GM11168 (cell line): Measurements from ENCODE around the gene SPTB.

Experiments used
- in situ Hi-C: fragments of 300-500 bp; cut with MboI; formaldehyde crosslinking; loops from one replicate; pipeline ENCODE4 v1.12.0; 2022; ENCODE audit warnings: low sequenced_read_pairs; ENCODE audit not compliant: unreplicated experiment

SPTB gene

GRCh38 chr14:64889352-64889751 is 9.6 kb upstream of the SPTB start:
- in situ Hi-C loops = loop anchor here (5.0 kb wide), 1 partner anchor 57 kb away; no protein-coding TSS in a partner anchor

GRCh38 chr14:64885559-64885958 is 5.9 kb upstream of the SPTB start:
- in situ Hi-C loops = loop anchor here (5.0 kb wide), 1 partner anchor 53 kb away; no protein-coding TSS in a partner anchor

DNA sequence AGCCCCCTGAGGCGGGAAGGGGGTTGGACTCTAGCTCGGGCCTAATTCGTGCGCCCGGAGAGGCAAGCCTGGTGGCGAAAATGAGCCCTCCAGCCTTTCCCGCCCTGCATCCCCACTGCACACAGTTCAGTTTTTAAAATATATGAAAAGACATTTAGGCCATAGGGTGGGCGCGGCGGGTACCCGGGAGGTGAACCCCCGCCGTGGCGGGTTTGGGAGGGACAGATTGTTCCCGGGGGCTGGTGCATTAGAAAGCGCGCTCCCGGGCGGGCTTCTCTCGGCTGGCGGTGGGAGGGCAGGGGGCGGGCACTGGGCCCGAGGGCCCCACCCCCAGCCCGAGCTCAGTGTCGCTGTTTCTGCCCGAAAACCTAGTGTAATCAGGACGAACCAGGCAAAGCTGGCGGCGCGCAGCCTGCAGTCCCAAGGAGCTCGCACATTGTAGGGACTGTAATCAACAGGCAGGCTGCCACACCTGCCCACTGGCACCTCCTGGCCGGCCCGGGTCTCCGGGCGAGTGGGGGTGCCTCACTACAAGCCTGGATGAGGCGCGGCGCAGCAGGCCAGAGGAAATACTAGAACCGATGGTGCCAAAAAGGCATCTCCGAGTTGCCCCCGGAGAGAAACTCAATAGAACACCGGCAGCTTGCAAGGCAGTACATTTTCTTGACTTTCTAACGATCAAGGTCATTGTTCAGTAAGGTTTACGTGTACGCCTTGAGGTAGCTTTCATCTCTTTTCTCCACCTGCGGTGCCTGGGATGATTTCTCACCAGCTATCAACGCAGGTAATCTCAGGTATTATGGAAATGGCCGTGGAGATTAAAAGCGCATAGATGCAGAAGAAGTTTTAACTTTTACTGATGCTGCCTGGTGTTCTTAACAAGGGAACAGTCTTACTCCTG is 764 bp upstream of the SPTB start:
- in situ Hi-C loops = no loop called here

DNA sequence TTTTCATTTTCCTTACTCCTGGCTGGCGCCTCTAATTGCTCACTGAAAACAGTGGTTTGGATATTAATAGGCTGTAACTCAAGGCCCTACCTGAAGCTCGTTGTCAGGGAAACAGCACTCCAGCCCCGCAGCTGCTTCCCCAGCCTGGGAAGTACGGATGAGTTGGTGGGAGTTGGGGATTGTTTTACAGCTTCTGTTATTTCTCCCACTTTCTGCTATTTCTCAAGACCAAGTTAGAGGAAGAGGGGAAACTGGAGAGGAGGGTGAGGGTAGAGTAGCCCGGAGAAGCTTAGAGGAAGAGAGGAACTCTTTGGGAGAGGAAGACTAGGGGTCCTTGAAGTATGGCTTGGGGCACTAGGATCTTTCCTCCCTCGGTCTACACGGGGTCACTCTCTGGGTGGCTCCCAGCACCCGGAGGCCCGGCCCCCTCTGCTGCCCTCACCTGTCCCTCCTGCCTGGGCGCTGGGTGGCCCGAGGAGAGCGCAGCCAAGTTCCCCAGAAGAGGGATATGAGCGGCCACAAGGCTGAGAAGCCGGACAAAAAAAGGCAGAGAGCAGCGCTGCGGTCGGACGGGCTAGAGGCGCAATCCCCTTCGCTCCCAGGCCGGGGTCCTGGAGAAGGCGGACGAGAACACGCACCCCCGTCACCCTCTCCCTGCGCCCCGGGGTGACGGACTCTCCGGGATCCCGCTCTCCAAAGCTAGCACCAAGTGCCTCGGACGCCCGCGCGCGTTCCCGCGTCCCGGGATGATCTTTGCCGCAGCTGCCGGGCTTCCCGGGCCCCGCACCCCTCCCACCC is 671 bp downstream of the SPTB start:
- in situ Hi-C loops = no loop called here

GRCh38 chr14:64877846-64878245 is 1.9 kb downstream of the SPTB start:
- in situ Hi-C loops = no loop called here

DNA sequence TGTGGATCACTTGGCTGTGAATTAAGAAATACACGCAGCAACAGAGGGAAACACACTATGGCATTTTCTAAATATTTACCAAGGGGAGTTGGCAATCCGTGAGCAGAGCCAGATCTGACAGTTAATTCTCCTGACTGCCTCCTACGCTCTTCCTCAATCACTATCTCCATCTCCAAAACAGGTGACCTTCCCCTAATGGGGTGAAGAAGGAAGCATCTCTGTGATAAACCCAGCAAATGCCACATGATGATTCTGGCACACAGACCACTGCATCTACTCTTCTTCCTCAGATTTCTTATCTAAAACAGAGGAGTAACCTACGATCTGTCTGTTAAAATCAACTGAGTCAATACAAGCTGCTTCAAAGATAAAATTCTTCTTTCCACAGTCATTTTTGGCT is 4.4 kb downstream of the SPTB start:
- in situ Hi-C loops = no loop called here

DNA sequence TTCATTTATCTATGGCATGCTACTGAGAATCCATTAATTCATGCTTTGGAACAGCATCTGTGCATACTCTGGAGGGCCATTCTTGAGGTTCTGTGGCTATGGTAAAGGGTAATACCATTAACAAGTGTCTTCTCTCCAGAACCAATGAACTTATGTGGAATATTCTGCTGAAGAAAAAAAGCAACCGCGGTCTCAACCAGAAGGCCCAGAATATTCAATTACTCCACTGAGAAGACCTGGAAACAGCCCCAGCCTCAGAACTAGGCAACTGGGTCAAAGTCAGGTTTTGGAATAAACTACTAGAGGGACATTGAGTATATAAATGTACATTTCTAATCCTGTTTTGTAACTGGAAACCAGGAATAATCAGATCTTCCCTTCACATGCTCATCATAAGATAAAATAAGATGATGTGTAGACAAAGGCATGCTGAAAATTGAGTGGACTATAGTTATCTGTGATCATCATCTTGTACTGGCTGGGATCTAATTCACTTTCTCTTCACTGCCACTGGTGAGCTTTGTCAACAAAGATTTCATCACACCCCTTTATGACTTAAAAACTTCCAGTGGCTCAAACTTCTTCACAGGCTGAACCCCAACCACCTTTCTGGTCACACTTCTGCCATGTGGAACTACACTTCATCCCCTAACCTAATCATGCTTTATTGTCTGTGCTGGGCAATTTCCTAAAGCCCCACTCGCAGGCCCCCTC is 6.0 kb downstream of the SPTB start:
- in situ Hi-C loops = no loop called here

- in situ Hi-C loops = no loop called here
These were observed 8.4 kb downstream of the SPTB start for GRCh38 chr14:64871344-64871743.

DNA sequence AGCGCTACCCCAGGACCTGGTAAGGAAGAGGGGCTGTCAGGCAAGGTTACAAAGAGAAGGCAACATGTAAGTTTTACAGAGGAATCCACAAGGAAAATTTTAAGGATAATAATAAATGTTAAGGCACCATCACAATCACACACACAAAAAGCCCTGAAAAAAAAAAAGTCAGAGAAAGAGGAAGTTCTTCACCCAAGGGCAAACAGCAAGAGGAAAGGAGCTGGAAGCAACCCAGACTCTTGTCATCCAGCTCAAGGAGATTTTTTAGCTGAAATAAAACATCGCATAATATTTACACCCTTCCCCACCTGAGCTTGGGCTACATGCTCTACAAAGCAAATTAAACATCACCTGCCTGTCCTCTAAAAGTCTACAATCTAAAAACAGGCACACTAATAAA is 9.5 kb downstream of the SPTB start:
- in situ Hi-C loops = no loop called here

DNA sequence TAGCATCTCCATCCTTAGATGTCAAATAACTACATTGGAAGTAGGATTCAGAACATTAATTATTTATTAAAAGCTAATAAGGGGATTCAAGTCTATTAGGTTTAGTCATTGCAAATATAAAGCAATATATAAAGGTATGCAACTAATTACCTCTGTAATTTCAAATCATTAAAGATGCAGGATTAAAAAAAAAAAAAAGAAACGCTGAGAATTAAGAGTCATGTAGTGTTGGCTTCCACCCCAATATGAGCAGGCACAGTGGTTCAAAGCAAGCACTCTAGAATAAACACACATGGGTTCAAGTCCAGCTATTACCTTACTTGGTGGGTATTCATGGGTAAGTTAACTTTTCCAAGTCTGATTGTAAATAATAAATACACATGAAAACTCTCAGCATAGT is 10.9 kb downstream of the SPTB start:
- in situ Hi-C loops = no loop called here

GRCh38 chr14:64868379-64868778 is 11.3 kb downstream of the SPTB start:
- in situ Hi-C loops = no loop called here

DNA sequence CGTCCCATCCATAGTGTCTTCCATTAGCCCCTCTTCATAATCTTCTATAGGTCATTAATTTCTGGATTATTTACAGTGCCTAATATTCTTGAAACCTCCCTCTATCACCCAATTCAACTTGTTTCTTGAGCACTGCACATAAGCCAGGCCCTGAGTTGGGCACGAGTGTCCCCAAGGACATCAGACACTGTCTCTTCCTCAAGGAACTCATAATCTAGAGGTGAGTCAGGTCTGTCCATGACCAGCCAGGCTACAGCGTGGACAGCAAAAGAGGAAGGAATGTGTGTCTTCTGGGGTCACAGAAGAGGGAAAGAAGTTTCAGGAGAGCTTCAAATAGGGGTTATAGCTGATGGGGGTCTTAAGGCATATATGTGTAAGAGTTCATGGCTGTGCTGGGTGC is 12.5 kb downstream of the SPTB start:
- in situ Hi-C loops = no loop called here

GRCh38 chr14:64865992-64866391 is 13.7 kb downstream of the SPTB start:
- in situ Hi-C loops = no loop called here

- in situ Hi-C loops = no loop called here
These were observed 14.6 kb downstream of the SPTB start for GRCh38 chr14:64865109-64865508.

- in situ Hi-C loops = no loop called here
These were observed 15.4 kb downstream of the SPTB start for GRCh38 chr14:64864258-64864657.

DNA sequence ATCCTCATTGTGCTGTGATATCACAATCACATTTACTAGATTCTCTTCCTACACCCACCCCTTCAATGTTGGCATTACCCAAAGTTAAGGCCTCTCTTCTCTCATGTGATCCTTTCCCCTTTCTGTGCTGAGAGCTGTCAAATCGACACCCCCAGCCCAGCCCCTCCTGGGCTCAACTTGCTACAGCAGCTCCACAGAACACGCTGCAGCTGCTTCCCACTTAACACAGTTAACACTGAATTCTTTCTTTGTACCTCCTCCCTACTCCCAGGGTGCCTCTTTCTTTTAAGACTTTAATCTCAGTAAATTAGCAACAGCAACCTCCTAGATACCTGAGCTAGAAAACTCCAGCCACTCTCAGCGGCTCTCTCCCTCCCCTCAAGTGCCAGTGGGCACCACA is 17.8 kb downstream of the SPTB start:
- in situ Hi-C loops = no loop called here

DNA sequence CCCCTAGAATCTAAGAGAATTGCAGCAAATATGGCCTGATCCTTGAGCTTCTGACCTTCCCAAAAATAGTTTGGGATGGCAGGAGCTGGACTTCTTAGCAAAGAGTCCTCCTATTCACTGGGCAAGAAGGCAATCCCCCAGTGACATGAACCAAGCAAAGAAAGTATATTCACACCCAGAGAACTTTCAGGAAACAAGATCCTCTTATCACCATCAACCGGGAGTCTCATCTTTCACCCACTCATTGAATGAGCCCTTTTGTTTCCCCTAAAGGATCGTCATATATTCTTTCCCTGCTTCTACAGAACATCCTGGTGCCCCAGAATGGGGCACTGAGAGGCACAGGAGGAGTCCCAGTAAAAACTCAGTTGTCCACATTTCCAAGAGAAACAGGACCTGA is 19.7 kb downstream of the SPTB start:
- in situ Hi-C loops = no loop called here

DNA sequence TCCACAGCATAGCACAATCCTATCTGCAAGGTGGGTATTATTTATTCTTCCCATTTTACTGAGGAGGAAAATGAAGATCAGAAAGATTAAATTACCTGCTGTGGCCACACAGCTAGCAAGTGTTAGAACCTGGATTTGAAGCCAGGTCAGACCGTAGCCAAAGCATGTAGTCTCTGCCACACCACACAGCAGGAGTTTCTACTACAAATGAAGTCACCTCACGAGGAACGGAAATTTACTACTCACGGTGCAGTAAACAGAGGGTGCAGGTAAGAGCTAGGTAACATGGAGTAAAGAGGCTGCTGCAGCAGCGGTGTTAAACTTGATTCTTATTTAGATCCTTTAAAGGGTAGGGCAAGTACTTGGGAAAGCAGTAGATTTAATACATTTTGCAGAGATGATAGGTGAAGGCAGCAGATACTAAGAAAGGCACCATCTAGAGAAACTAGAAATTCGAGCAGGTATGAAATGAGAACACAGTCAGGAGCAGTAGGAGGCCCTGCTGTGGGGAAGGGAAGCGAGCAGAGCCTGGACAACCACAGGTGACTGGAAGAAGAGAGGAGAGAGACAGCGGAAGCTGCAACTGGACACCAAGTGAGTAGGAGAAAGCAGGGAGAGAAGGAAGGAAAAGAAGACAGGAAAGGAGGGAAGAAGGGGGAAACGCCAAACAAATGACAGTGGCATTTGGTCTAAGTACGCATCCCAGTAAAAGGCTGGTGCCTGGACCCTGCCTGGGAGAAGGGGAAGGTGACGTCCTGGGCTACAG is 21.5 kb downstream of the SPTB start:
- in situ Hi-C loops = no loop called here

DNA sequence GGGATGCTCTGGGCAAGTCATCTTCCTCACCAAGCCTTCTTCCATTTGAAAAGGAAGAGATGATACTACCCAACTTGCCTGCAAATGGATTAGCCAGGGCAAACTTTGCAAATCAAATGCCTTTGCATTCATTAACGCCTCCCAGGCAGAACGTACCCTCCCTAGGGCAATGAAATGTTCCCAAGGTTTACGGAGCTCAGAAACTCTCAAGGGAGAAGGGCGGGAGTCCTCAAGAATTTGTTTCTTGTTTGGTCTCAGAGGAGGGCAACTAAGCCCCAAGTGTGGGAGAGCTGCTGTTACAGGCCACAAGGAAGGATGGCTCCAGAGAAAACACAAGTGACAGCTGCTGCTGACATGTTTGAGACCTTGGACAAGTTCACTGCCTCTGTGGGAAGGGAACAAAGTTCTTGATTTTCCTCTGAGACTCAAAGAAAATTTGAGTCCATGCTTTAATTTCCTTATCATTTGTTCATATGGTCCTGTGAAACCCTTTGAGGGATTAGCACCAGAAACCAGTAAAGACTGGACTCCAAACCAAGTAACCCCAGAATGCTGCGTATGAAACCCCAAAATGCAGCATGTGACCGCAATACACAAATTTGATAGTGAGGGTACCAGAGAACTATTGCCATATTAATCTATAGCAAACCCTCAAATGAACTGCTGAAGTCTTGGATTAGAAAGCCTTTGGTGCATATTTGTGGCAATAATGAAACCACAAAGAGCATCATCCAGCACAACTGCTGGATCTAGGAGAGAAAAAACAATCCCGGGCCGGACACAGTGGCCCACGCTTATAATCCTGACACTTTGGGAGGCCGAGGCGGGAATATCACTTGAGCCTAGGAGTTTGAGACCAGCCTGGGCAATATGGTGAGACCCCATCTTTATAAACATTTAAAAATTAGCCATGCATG is 22.9 kb downstream of the SPTB start:
- in situ Hi-C loops = no loop called here
